H1 (cell line): ENCODE results near the gene ST3GAL3. TPM values are rescaled to one million over a fixed set of nuclear protein-coding genes. Genes with fewer than 3 reads are reported as not detected.

ENCODE experiments used
- CTCF ChIA-PET: fragments of 300-600 bp; sonication (Branson Sonifier 250); formaldehyde crosslinking; loops from one replicate; lab custom pipeline; 2021; ENCODE audit not compliant: partially characterized antibody; lab: Charles Lee
- POLR2A ChIA-PET: fragments of 300-600 bp; sonication (Branson Sonifier 250); formaldehyde crosslinking; loops from one replicate; lab custom pipeline; 2021; ENCODE audit warnings: inconsistent platforms; ENCODE audit not compliant: partially characterized antibody; lab: Charles Lee
- DNase-seq, 2 experiments: peaks; one replicate each; pipeline versions ENCODE4 v3.0.0 to v3.0.0-alpha.2; 2010 to 2022; ENCODE audit warnings: low spot score in 2 of 2, low read depth in 1 of 2, mixed read lengths in 1 of 2
- FAIRE-seq: peaks from 2 replicates; lab custom pipeline; 2011; peaks lifted over from hg19 to GRCh38; lab: Jason Lieb, UNC
- H2AFZ ChIP-seq: 2 replicates; pipeline ENCODE4 v1.8.1; 2012; ENCODE audit warnings: low read length, inconsistent platforms
- H2AK5ac ChIP-seq: 2 replicates; pipeline ENCODE4 v1.6.1; 2013; ENCODE audit warnings: low read depth, low read length
- H2BK120ac ChIP-seq: replicated peaks from 2 replicates; pipeline ENCODE3; 2013; ENCODE audit warnings: low read depth, low read length, inconsistent platforms
- H2BK12ac ChIP-seq: 2 replicates; pipeline ENCODE4 v1.6.1; 2013; ENCODE audit warnings: low read depth, low read length
- H2BK15ac ChIP-seq: 2 replicates; pipeline ENCODE4 v1.6.1; 2013; ENCODE audit warnings: low read length
- H2BK20ac ChIP-seq: 2 replicates; pipeline ENCODE4 v1.6.1; 2013; ENCODE audit warnings: low read length
- H2BK5ac ChIP-seq: 2 replicates; pipeline ENCODE4 v1.6.1; 2013; ENCODE audit warnings: low read depth, low read length
- H3K14ac ChIP-seq: 2 replicates; pipeline ENCODE4 v1.6.1; 2013; ENCODE audit warnings: inconsistent platforms; ENCODE audit not compliant: insufficient read length
- H3K18ac ChIP-seq: 2 replicates; pipeline ENCODE4 v1.6.1; 2013; ENCODE audit warnings: low read length; ENCODE audit errors: extremely low read depth
- H3K23ac ChIP-seq: 2 replicates; pipeline ENCODE4 v1.6.1; 2013; ENCODE audit warnings: inconsistent platforms; ENCODE audit not compliant: insufficient read length
- H3K23me2 ChIP-seq: 2 replicates; pipeline ENCODE4 v1.6.1; 2013; ENCODE audit warnings: low read depth, low read length
- H3K27ac ChIP-seq: 2 replicates; pipeline ENCODE4 v1.6.1; 2011; ENCODE audit warnings: low read depth, low read length, inconsistent platforms
- H3K27me3 ChIP-seq, 4 experiments: replicated peaks in 1 of 4; 1 replicate in 1 of 4; 2 replicates in 3 of 4; pipeline versions ENCODE4 v1.6.1 to v1.8.1; 2011 to 2013; ENCODE audit warnings: low read length in 3 of 4, mild to moderate bottlenecking in 3 of 4, inconsistent platforms in 2 of 4, mixed read lengths in 2 of 4, moderate library complexity in 1 of 4; ENCODE audit not compliant: control insufficient read depth in 3 of 4, insufficient read depth in 3 of 4; ENCODE audit errors: extremely low read depth in 1 of 4
- H3K36me3 ChIP-seq, 4 experiments: 2 replicates each; pipeline versions ENCODE4 v1.6.1 to v1.8.1; 2011 to 2013; ENCODE audit warnings: mild to moderate bottlenecking in 4 of 4, low read length in 3 of 4, moderate library complexity in 2 of 4, control low read depth in 1 of 4, inconsistent platforms in 1 of 4; ENCODE audit not compliant: insufficient read depth in 4 of 4, control insufficient read depth in 2 of 4
- H3K4ac ChIP-seq: replicated peaks from 2 replicates; pipeline ENCODE3; 2013; ENCODE audit warnings: low read length, low read depth, mixed read lengths, inconsistent platforms; ENCODE audit not compliant: insufficient read length
- H3K4me1 ChIP-seq, 4 experiments: replicated peaks in 1 of 4; 1 replicate in 1 of 4; 2 replicates in 3 of 4; pipeline versions ENCODE4 v1.6.1 to v1.8.1; 2011 to 2013; ENCODE audit warnings: low read length in 3 of 4, inconsistent platforms in 2 of 4, mixed read lengths in 1 of 4; ENCODE audit not compliant: insufficient read depth in 4 of 4, control insufficient read depth in 3 of 4
- H3K4me2 ChIP-seq, 2 experiments: 2 replicates each; pipeline versions ENCODE4 v1.6.1 to v1.8.1; 2011 to 2013; ENCODE audit warnings: low read depth in 2 of 2, low read length in 2 of 2, control low read depth in 1 of 2, inconsistent platforms in 1 of 2, mild to moderate bottlenecking in 1 of 2; ENCODE audit not compliant: insufficient read depth in 1 of 2
- H3K4me3 ChIP-seq, 4 experiments: fragments of 200-600, 300-600 bp in 1 of 4; sonication (generic), shearing (Covaris generic), sonication (Bioruptor Twin) in 1 of 4; 2 replicates each; pipeline versions ENCODE4 v1.5.1 to v1.8.1; 2011 to 2016; ENCODE audit warnings: low read length in 4 of 4, low read depth in 3 of 4, control low read depth in 2 of 4, inconsistent platforms in 2 of 4, mild to moderate bottlenecking in 2 of 4, mixed read lengths in 1 of 4, moderate library complexity in 1 of 4; ENCODE audit not compliant: insufficient read depth in 2 of 4; ENCODE audit errors: extremely low read depth in 1 of 4
- H3K56ac ChIP-seq: replicated peaks from 2 replicates; pipeline ENCODE3; 2013; ENCODE audit warnings: low read depth, mild to moderate bottlenecking, mixed read lengths, low read length, inconsistent platforms; ENCODE audit not compliant: insufficient read length
- H3K79me1 ChIP-seq: 2 replicates; pipeline ENCODE4 v1.6.1; 2013; ENCODE audit warnings: low read depth, low read length, control low read depth
- H3K79me2 ChIP-seq, 2 experiments: 2 replicates each; pipeline versions ENCODE4 v1.6.1 to v1.8.1; 2012 to 2013; ENCODE audit warnings: low read length in 2 of 2, mild to moderate bottlenecking in 2 of 2, inconsistent platforms in 1 of 2; ENCODE audit not compliant: insufficient read depth in 2 of 2, control insufficient read depth in 1 of 2
- H3K9ac ChIP-seq, 4 experiments: replicated peaks in 1 of 4; 1 replicate in 1 of 4; 2 replicates in 3 of 4; pipeline versions ENCODE4 v1.6.1 to v1.8.1; 2011 to 2013; ENCODE audit warnings: low read depth in 3 of 4, low read length in 3 of 4, control low read depth in 2 of 4, mild to moderate bottlenecking in 2 of 4, moderate library complexity in 2 of 4, inconsistent platforms in 1 of 4; ENCODE audit errors: extremely low read depth in 1 of 4
- H3K9me3 ChIP-seq, 2 experiments: 2 replicates each; pipeline versions ENCODE4 v1.6.1 to v1.8.1; 2012 to 2013; ENCODE audit warnings: mild to moderate bottlenecking in 2 of 2, moderate library complexity in 2 of 2, control low read depth in 1 of 2, inconsistent platforms in 1 of 2, low read depth in 1 of 2, low read length in 1 of 2, mixed read lengths in 1 of 2; ENCODE audit not compliant: insufficient read depth in 2 of 2
- H4K20me1 ChIP-seq, 2 experiments: replicated peaks in 1 of 2; 2 replicates each; pipeline versions ENCODE3 to v1.8.1; 2011 to 2013; ENCODE audit warnings: inconsistent platforms in 2 of 2, low read length in 2 of 2, mild to moderate bottlenecking in 1 of 2; ENCODE audit not compliant: insufficient read depth in 2 of 2, control insufficient read depth in 1 of 2
- H4K5ac ChIP-seq: 2 replicates; pipeline ENCODE4 v1.6.1; 2013; ENCODE audit warnings: low read length, low read depth, mixed read lengths, inconsistent platforms; ENCODE audit not compliant: insufficient read length
- H4K8ac ChIP-seq: 2 replicates; pipeline ENCODE4 v1.8.0; 2013; ENCODE audit warnings: mild to moderate bottlenecking, moderate library complexity, low read length, inconsistent platforms; ENCODE audit not compliant: insufficient read depth; ENCODE audit errors: extremely low read depth
- H4K91ac ChIP-seq: replicated peaks from 2 replicates; pipeline ENCODE3; 2013; ENCODE audit warnings: low read length, mixed read lengths, inconsistent platforms; ENCODE audit not compliant: insufficient read length
- WGBS, 2 experiments: shearing (Covaris generic) in 1 of 2; methylation state at CpG; one replicate each; pipeline versions ENCODE4 v1.1.6 to v1.1.7; 2013 to 2015; ENCODE audit warnings: low lambda C conversion rate in 2 of 2, mixed read lengths in 2 of 2, inconsistent platforms in 1 of 2, low coverage in 1 of 2, missing lambda C conversion rate in 1 of 2; ENCODE audit not compliant: insufficient replicate concordance in 2 of 2, insufficient coverage in 1 of 2, insufficient read length in 1 of 2; ENCODE audit errors: extremely low coverage in 1 of 2, missing lambda C conversion rate in 1 of 2; 5-methylcytosine and 5-hydroxymethylcytosine counted together
- polyA plus RNA-seq, 7 experiments: library from polyadenylated mRNA; depleted of rRNA in 3 of 7; stranded (reverse) in 5 of 7; unstranded in 2 of 7; fragments of >200 nt in 5 of 7; fragments of 200-250 nt in 2 of 7; gene quantifications; 1 replicate in 5 of 7; 2 replicates in 1 of 7; 4 replicates in 1 of 7; pipeline versions ENCODE4 v1.2.1 to v1.2.3, GENCODE V29; 2011 to 2013; ENCODE audit warnings: missing spikeins in 2 of 7, mixed read lengths in 2 of 7
- total RNA-seq: library from RNA; stranded (reverse); fragmentation: NEBNext Ultra II Directional; extraction: Animal tissue kit (Norgen Biotek cat#: 25700); gene quantifications from 2 replicates; pipeline ENCODE4 v1.2.1, GENCODE V29; 2021

ST3GAL3 gene
- total and polyA plus RNA-seq, 2 of the 8 experiments (the other 6 are each of a cell fraction or from before 2014, with no cell fraction given) = 6.8 to 7.0 TPM

DNA sequence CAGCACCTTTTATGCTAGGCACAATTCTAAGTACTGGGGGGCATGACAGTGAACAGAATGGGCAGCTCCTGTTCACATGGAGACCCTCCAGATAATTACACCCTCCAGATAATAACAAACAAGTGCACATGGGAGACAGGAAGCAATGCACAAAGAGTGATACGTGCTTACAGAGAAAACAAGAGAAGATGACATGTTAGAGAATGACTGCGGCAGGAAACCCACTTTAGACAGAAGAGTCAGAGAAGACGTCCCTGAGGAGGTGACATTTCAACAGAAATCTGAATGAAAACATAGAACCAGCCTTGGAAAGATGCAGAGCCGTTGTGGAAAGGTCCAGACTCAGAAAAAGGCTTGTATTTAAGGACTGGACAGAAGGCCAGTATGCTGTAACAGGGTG lies 171.5 kb downstream of the ST3GAL3 start:
- no peak for DNase-seq
- no peak overlapping the region for H3K23ac ChIP-seq
- H3K56ac ChIP-seq = no peak overlapping the region
- no peak overlapping the region for H2BK120ac ChIP-seq
- H3K4me3 ChIP-seq = no peak overlapping the region
- no peak overlapping the region for H2AFZ ChIP-seq
- no peak overlapping the region for H2AK5ac ChIP-seq
- no peak overlapping the region for H2BK20ac ChIP-seq
- no peak overlapping the region for H4K8ac ChIP-seq
- no peak overlapping the region for H3K9ac ChIP-seq
- no peak overlapping the region for H4K5ac ChIP-seq
- H3K79me1 ChIP-seq = no peaks in the 10 kb centered on the region; the same call in 1 of the 2 replicates
- no peak overlapping the region for H2BK15ac ChIP-seq
- no peaks in the 10 kb centered on the region for H3K9me3 ChIP-seq
- no peak overlapping the region for H3K14ac ChIP-seq
- H3K4me2 ChIP-seq = no peak overlapping the region
- H2BK12ac ChIP-seq = no peak overlapping the region
- H3K27ac ChIP-seq = no peak overlapping the region
- H4K91ac ChIP-seq = no peak overlapping the region
- H4K20me1 ChIP-seq = no peaks in the 10 kb centered on the region
- peaks cover 0 to 8% (median 7%) of the 10 kb centered on the region in 4 experiments; a peak in 6 of 7 replicates for H3K4me1 ChIP-seq
- no peaks in the 10 kb centered on the region for H3K79me2 ChIP-seq
- no peaks in the 10 kb centered on the region; a peak in 1 of 7 replicates for H3K27me3 ChIP-seq
- 89% methylated on average over 4 of the region's 4 CpGs; no CpG with 5 or more reads in 1 of the 2 experiments for WGBS, 2 experiments
- H3K4ac ChIP-seq = no peak overlapping the region
- no peak for FAIRE-seq
- H3K18ac ChIP-seq = no peak overlapping the region
- CTCF ChIA-PET = interaction anchor here (1.2 kb wide), 1 partner anchor 56 kb away, joined by 4 read pairs; no protein-coding TSS in a partner anchor
- H3K23me2 ChIP-seq = no peaks in the 10 kb centered on the region
- POLR2A ChIA-PET = no interaction called here
- H3K36me3 ChIP-seq = no peaks in the 10 kb centered on the region
- no peak overlapping the region for H2BK5ac ChIP-seq
